ENCODE data around the gene DYDC2.

- no peak for TF ChIP-seq HDAC2 (IDR thresholded peaks at IDR 0.05)
- no peak for TF ChIP-seq ESRRA (IDR thresholded peaks at IDR 0.05; ENCODE audit: borderline replicate concordance, low read length)
- TF ChIP-seq BHLHE40 (IDR thresholded peaks at IDR 0.05; ENCODE audit: low read depth, low read length) = no peak
- no peak for TF ChIP-seq MAX (IDR thresholded peaks at IDR 0.05)
- no peak for TF ChIP-seq TP53 (CRISPR knock-in tag; IDR thresholded peaks at IDR 0.05)
- no peak for TF ChIP-seq CTCF (IDR thresholded peaks at IDR 0.05)
- TF ChIP-seq POLR2A (IDR thresholded peaks at IDR 0.05; ENCODE audit: low read length) = no peak
- no peak for TF ChIP-seq POLR2AphosphoS2 (conservative IDR thresholded peaks at IDR 0.05; ENCODE audit: low read length)
- TF ChIP-seq, protein P1, sequence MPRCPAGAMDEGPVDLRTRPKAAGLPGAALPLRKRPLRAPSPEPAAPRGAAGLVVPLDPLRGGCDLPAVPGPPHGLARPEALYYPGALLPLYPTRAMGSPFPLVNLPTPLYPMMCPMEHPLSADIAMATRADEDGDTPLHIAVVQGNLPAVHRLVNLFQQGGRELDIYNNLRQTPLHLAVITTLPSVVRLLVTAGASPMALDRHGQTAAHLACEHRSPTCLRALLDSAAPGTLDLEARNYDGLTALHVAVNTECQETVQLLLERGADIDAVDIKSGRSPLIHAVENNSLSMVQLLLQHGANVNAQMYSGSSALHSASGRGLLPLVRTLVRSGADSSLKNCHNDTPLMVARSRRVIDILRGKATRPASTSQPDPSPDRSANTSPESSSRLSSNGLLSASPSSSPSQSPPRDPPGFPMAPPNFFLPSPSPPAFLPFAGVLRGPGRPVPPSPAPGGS (IDR thresholded peaks at IDR 0.05) = no peak
- no peak for TF ChIP-seq ZSCAN20 (CRISPR knock-in tag; IDR thresholded peaks at IDR 0.05)
- no peak for TF ChIP-seq RAD21 (conservative IDR thresholded peaks at IDR 0.05 in 1 of 2, IDR thresholded peaks at IDR 0.05 in 1 of 2)
- TF ChIP-seq CHD2 (IDR thresholded peaks at IDR 0.05; ENCODE audit: low read length, partially characterized antibody) = no peak
- no peak for TF ChIP-seq JUN (IDR thresholded peaks at IDR 0.05)
- TF ChIP-seq, protein P2, sequence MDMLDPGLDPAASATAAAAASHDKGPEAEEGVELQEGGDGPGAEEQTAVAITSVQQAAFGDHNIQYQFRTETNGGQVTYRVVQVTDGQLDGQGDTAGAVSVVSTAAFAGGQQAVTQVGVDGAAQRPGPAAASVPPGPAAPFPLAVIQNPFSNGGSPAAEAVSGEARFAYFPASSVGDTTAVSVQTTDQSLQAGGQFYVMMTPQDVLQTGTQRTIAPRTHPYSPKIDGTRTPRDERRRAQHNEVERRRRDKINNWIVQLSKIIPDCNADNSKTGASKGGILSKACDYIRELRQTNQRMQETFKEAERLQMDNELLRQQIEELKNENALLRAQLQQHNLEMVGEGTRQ (IDR thresholded peaks at IDR 0.05) = no peak
Observed at GRCh38 chr10:80351220-80351619, 5.4 kb upstream of the DYDC2 start.

Measured in A549 (cell line).